Measurements from ENCODE around the gene NR1H4. TPM values are rescaled to one million over a fixed set of nuclear protein-coding genes. Genes with fewer than 3 reads are reported as not detected.
"Not testable (repeated sequence)": the region's sequence is repeated elsewhere in the genome, so short reads cannot be mapped to it uniquely, and the experiment has no call there.

NR1H4 gene
- polyA plus RNA-seq, 12 donors = 0.09 to 6.7 (median 0.19) TPM; not detected in 6

DNA sequence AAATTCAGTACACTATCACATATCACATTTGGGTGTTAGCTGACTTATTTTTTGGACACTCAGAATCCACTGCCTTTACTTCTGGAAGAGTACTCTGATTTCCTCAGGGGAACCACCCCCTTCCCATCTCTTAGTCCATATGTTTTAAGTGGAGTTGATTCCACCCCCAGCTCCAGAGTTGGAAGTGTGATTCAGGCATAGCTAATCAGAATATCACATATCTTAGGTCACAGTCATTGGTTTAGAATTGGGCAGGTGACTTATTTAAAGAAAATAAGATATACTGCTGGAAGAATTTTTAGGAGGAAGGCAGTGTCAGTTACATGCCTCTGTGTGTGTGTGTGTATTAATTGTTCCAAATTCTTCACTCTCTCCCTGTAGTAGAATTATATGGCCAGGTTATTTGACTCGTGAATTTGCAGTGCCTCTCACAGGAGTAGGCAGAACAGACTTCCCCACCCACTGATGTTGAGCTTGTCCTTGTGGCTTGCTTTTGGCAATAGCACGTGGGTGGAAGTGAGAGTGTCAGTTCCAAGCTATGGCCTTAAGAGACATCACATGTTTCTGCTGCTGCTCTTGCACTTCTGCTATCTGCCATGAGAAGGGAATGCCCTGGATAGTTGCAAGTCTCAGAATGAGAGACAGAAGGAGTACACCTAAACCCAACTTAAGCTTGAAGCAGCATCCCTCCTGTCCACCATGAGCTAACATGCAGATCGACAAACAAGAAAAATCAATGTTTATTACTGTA is 93.4 kb downstream of the NR1H4 start:
- no peak for DNase-seq

GRCh38 chr12:100567945-100568344 is 94.3 kb downstream of the NR1H4 start:
- no peak for DNase-seq

- no peak for DNase-seq
These were observed 98.5 kb downstream of the NR1H4 start for GRCh38 chr12:100572184-100572583.

GRCh38 chr12:100573292-100574186 is 99.9 kb downstream of the NR1H4 start, which contains the start of gene GAS2L3:
GAS2L3 (plus strand) TSS chr12:100573684; CDS start chr12:100594905, 21,221 bp downstream.
- DNase-seq = peak; percentile 91

DNA sequence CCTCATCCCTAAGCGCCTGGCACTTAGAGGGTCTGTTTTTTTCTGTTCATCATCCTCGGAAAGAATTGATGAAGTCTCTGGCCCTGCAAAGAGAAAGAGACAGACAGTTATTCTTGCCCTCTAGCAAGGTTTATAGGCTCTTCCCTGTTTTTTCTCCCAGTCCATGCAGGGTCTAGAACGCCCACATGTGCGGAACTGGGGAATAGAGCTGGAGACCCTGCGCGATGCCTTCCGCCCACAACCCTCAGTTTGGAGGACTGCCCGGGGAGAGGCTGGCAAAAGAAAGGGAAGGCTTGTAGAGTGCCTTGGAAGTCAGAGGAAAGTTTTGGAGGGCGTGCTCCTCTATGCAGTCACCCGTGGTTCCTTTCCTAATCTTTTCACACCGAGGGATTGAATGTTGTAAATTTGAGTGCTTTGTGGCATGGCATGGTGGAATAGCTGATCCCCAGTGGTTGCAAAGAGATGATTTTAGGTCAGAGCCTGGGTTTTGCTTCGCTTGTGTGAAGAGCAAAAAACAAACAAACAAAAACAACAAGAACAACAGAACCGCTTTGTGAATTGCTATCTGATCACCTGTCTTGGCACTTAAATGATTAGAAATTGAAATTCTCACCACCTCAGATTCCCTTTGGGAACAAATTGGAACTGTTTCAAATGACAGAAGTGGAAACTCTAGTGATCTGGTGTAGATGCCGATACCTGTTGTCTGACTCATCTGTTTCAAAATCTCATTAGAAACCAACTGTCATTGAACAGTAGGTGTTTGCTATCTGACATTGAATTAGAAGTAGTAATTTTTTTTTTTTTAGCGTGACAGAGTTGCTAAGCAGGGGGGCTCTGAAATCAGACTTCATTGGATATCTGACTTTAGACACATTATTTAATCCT is 100.8 kb downstream of the NR1H4 start:
- DNase-seq = peak; percentile 31

DNA sequence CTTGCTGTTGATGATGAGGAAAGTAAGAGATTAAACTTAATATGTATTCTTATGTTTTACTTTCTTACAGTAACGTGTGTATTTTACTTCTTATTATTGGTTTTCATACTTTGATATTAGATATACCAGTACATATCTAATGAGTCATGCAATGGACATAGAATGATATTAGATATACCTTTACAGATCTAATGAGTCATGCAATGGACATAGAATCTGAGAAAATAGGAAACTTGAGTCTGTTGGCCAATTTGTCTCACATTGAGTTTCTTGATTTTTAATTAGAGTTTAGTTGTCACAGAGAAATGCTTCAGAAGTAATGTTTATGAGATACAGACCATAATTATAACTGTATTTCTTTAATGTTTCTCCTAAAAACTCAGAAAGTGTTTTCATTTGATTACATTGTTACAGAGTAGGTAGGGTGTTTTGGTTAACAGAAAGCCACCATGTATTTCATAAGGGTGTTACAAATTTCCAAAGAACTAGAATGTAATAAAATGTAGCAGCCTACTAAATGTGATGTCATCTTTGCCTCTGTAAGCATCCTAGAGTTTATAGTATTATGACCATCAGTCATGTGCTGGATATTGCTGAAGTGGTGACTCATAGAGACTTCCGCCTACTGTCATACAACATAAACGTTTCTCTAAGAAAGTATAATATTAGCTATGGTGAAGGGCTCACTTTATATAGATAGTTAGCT is 102.8 kb downstream of the NR1H4 start:
- no peak for DNase-seq

DNA sequence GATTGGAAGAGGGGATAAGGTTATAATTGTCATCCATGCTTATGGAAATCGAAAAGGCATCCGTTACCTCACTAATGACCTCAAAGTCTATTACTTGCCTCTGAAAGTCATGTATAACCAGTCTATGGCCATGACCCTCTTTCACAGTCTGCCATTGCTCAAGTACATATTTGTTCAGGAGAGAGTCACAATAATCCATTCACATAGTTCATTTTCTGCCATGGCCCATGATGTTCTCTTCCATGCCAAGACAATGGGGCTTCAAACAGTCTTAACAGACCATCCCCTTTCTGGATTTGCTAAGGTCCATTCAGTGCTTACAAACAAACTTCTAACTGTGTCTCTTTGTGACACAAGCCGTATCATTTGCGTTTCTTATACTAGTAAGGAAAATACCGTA is 105.3 kb downstream of the NR1H4 start:
- no peak for DNase-seq

DNA sequence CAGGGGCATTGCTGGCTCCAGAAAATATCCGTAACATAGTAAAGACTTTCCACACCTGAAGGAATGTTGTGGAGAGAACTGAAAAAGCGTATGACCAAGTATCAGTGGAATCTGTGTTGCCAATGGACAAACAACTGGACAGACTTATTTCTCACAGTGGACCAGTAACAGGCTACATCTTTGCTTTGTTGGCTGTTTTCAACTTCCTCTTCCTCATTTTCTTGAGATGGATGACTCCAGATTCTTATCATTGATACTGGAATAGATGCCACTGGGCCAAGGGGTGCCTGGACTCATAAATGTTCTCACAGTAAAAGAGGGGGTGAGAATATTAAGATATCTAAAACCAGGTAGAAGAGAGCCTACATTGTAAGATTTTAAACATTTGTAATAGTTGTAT is 106.2 kb downstream of the NR1H4 start:
- DNase-seq = no peak

DNA sequence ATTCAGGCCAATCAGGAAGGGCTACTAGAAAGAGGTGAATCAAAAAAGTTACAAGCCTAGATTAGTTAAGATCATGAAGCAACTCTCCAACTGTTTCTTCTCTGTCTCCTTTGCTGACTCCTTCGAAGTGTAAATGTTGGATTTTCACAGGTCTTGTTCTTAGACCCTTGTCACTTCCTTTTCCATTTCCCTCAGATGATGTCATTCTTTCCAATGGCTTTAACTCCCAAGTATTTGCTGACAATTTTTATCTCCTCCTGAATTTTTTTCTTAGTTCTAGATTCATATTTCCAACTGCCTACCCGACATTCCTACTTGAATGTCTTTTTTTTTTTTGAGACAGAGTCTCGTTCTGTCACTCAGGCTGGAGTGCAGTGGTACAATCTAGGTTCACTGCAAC is 110.6 kb downstream of the NR1H4 start:
- DNase-seq = no peak

DNA sequence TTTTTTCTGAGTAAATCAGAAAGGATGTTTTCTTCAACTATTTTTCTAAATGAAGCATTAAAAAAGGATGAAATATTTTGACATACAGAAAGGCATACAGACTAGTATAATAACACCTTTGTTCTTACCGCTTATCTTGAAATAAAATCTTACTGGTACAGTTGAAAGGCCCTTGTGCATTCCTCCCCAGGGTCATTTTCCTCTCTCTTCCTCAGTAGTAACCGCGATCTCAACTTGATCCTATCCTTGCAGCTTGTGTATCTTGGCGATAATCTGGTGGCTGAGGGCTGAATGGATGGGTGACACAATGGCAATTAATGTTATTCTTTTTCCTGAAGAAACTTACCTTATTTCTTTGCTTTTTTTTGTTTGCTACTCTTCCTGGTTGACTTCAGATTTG is 118.3 kb downstream of the NR1H4 start:
- DNase-seq = no peak

GRCh38 chr12:100593490-100593889 is 119.8 kb downstream of the NR1H4 start:
- peak; percentile 18 for DNase-seq

DNA sequence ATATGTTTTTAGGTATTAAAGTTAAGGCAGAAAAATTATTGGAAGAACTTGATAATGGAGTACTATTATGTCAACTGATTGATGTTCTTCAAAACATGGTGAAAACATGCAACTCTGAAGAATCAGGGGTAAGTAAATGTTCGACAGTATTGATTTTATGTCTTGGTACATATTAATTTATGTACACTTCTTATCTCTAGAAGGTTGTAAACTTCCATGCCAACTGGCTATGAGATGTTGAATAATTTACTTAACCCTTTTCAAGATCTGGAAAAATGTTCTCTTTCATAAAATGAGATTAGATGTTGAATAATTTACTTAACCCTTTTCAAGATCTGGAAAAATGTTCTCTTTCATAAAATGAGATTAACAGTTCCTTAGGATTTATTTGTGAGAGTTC is 128.0 kb downstream of the NR1H4 start:
- DNase-seq = no peak

DNA sequence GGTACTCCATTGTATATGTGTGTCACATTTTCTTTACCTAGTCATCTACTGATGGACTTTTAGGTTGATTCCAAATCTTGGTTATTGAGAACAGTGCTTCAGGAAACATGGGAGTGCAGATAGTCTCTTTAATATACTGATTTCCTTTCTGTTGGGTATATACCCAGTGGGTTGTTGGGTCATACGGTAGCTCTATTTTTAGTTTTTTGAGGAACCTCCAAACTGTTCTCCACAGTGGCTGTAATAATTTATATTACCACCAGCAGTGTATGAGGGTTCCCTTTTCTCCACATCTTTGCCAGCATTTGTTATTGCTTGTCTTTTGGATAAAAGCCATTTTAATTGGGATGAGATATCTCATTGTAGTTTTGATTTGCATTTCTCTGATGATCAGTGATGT is 129.3 kb downstream of the NR1H4 start:
- DNase-seq = not testable (repeated sequence)

- DNase-seq = no peak
These were observed 135.1 kb downstream of the NR1H4 start for GRCh38 chr12:100608776-100609175.

GRCh38 chr12:100610666-100611430 is 137.2 kb downstream of the NR1H4 start:
- DNase-seq = no peak

DNA sequence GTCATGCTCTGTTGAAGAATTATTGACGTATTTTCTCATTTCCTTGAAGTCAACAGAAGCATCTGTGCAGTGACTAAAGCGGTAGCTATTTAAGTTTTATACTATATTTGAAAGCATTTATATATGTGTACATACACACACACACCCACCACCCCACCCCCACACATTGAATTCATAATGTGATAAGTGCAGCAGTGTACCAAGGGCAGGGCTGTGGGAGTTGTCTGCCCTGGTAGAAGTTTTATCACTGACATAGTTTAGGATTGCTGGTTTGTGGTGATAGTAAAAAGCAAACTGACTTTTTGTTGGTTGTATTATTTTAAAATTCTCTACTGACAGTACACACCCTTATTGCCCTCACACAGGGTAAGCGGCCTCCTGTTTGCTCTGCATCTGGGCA is 138.9 kb downstream of the NR1H4 start:
- DNase-seq = no peak

Data from muscle of arm (tissue), 12 donors.